Neutrophil (primary cell): Measurements from ENCODE around the gene ST6GALNAC4.

Experiments
- H3K27ac ChIP-seq: fragments of 200-600 bp; sonication (generic); 2 replicates; pipeline ENCODE4 v1.5.1; 2016; ENCODE audit warnings: mild to moderate bottlenecking, moderate library complexity
- H3K27me3 ChIP-seq: fragments of 200-600 bp; sonication (generic); 2 replicates; pipeline ENCODE4 v1.6.0; 2016; ENCODE audit warnings: mild to moderate bottlenecking
- H3K36me3 ChIP-seq: fragments of 200-600 bp; sonication (generic); 2 replicates; pipeline ENCODE4 v1.5.1; 2017
- H3K4me1 ChIP-seq, 2 experiments: fragments of 200-600 bp in 1 of 2; sonication (generic) in 1 of 2; 1 replicate in 1 of 2; 2 replicates in 1 of 2; pipeline versions ENCODE4 v1.5.1 to v1.6.1; 2013 to 2016; ENCODE audit warnings: low read depth in 1 of 2, low read length in 1 of 2, mild to moderate bottlenecking in 1 of 2, moderate library complexity in 1 of 2; ENCODE audit not compliant: control insufficient read depth in 1 of 2, insufficient read depth in 1 of 2
- H3K4me3 ChIP-seq, 2 experiments: fragments of 200-600 bp in 1 of 2; sonication (generic) in 1 of 2; 1 replicate in 1 of 2; 2 replicates in 1 of 2; pipeline ENCODE4 v1.5.1; 2013 to 2016; ENCODE audit warnings: low read depth in 1 of 2, low read length in 1 of 2, mild to moderate bottlenecking in 1 of 2, moderate library complexity in 1 of 2
- H3K9me3 ChIP-seq: fragments of 200-600 bp; sonication (generic); 2 replicates; pipeline ENCODE4 v1.5.1; 2016
- CTCF ChIP-seq: fragments of 200-600 bp; sonication (generic); IDR thresholded peaks from 2 replicates; pipeline ENCODE4 v1.5.1; 2016; ENCODE audit warnings: antibody characterized with exemption

ST6GALNAC4 gene

GRCh38 chr9:127867356-127868277, 49.2 kb downstream of the ST6GALNAC4 start:
- peaks cover 9% of the 10 kb centered on the region in 2 experiments for H3K4me1 ChIP-seq
- no peaks in the 10 kb centered on the region for H3K36me3 ChIP-seq
- H3K27me3 ChIP-seq, result no peaks in the 10 kb centered on the region
- no peak for TF ChIP-seq CTCF
- H3K27ac ChIP-seq, result no peak overlapping the region
- no peak overlapping the region for H3K4me3 ChIP-seq
- H3K9me3 ChIP-seq, result no peaks in the 10 kb centered on the region

- no peak for TF ChIP-seq CTCF
- no peaks in the 10 kb centered on the region for H3K27me3 ChIP-seq
- H3K9me3 ChIP-seq, result no peaks in the 10 kb centered on the region
- H3K4me1 ChIP-seq, result peaks cover 19 to 20% of the 10 kb centered on the region in 2 experiments
- no peak overlapping the region for H3K27ac ChIP-seq
- H3K36me3 ChIP-seq, result no peaks in the 10 kb centered on the region
- H3K4me3 ChIP-seq, result no peak overlapping the region
Measured at GRCh38 chr9:127866535-127866934, 50.3 kb downstream of the ST6GALNAC4 start.

DNA sequence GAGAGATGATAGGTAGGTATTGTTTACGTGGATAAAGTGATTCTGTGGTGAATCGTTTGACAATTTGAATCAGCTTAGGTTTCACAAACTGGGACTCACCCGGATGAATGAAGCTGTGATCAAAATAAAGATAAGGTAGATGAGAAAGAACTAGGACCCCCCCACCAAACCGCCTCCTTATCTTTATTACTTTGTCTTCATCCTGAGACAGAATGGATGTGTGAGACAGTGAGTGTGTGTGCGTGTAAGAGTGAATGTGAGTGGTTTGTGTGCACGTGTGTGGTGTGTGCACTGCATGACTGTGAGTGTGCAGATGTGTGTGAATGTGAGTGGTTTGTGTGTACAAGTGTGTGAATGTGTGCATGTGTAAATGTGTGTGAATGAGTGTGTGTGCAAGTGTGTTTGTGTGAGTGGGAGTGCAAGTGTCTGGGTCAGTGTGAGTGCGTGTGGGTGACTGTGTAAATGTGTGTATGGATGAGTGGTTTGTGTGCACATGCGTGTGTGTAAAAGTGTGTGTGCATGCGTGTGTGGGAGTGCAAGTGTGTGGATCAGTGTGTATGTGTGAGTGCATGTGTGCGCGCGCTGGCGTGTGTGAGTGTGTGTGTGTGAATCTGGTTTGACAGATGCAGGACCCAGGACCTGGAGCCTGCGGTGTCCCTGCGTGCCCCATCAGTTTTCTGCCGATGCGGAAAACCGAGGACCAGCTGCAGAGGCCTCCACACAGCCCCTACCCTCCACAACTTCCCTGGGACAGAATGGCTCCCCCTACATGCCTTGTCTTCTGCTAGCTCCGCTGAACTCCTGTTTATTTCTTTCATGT, 51.0 kb downstream of the ST6GALNAC4 start:
- no peak for TF ChIP-seq CTCF
- Histone ChIP-seq H3K27me3 (no peaks in the 10 kb centered on the region), H3K9me3 (no peaks in the 10 kb centered on the region), H3K4me1 (peaks cover 25 to 26% of the 10 kb centered on the region in 2 experiments), H3K4me3 (no peak overlapping the region), H3K36me3 (no peaks in the 10 kb centered on the region), H3K27ac (no peak overlapping the region)

GRCh38 chr9:127863191-127863621, 53.6 kb downstream of the ST6GALNAC4 start:
- H3K27me3 ChIP-seq, result no peaks in the 10 kb centered on the region
- peaks cover 25 to 26% of the 10 kb centered on the region in 2 experiments for H3K4me1 ChIP-seq
- no peaks in the 10 kb centered on the region for H3K9me3 ChIP-seq
- TF ChIP-seq CTCF, result no peak
- no peak overlapping the region for H3K4me3 ChIP-seq
- H3K36me3 ChIP-seq, result no peaks in the 10 kb centered on the region
- peak overlapping the region; percentile 68 for H3K27ac ChIP-seq

GRCh38 chr9:127862075-127863011, 54.5 kb downstream of the ST6GALNAC4 start:
- TF ChIP-seq CTCF, result no peak
- Histone ChIP-seq H3K9me3 (no peaks in the 10 kb centered on the region), H3K4me1 (peaks cover 25 to 26% of the 10 kb centered on the region in 2 experiments), H3K27me3 (no peaks in the 10 kb centered on the region), H3K4me3 (peak overlapping the region in 1 of 2 experiments; percentile 13), H3K36me3 (no peaks in the 10 kb centered on the region), H3K27ac (peak overlapping the region; percentile 68)
